Right renal pelvis (tissue), 4 donors: ENCODE data around the gene PRSS50. TPM values are rescaled to one million over a fixed set of nuclear protein-coding genes. Genes with fewer than 3 reads are reported as not detected.

Experiments used
- DNase-seq, 4 donors: peaks; one replicate each; pipeline ENCODE4 v3.0.0-alpha.2; 2013; ENCODE audit warnings: low read depth in 4 of 4, low spot score in 3 of 4, missing footprints in 1 of 4
- polyA plus RNA-seq, 4 donors: library from polyadenylated mRNA; unstranded; fragments of 120-200 nt; gene quantifications; one replicate each; pipeline ENCODE4 v1.2.1, GENCODE V29; 2013; ENCODE audit not compliant: insufficient read length in 4 of 4

The PRSS50 gene
- polyA plus RNA-seq, 4 donors, result 1.8 to 3.2 (median 2.3) TPM

GRCh38 chr3:46729038-46729437, 11.4 kb upstream of the PRSS50 start:
- DNase-seq, result no peak

GRCh38 chr3:46725621-46726314, 8.1 kb upstream of the PRSS50 start:
- no peak for DNase-seq

- no peak for DNase-seq
These were observed 6.8 kb upstream of the PRSS50 start for GRCh38 chr3:46724424-46724823.

- DNase-seq, result no peak
These were observed 4.8 kb upstream of the PRSS50 start for GRCh38 chr3:46722443-46722842.

GRCh38 chr3:46721009-46721408, 3.3 kb upstream of the PRSS50 start:
- DNase-seq, result no peak

- DNase-seq, result no peak
These were observed 2.1 kb upstream of the PRSS50 start for GRCh38 chr3:46719735-46720271.

- no peak for DNase-seq
These were observed 1.4 kb upstream of the PRSS50 start for GRCh38 chr3:46719044-46719565.

- no peak for DNase-seq
These were observed 918 bp downstream of the PRSS50 start for GRCh38 chr3:46716461-46717441.

- DNase-seq, result no peak
These were observed 2.0 kb downstream of the PRSS50 start for GRCh38 chr3:46715507-46716175.

- no peak for DNase-seq
These were observed 2.8 kb downstream of the PRSS50 start for GRCh38 chr3:46714728-46715506.

GRCh38 chr3:46713898-46714552, 3.6 kb downstream of the PRSS50 start:
- no peak for DNase-seq

GRCh38 chr3:46713050-46713897, 4.4 kb downstream of the PRSS50 start:
- DNase-seq, result no peak

- no peak for DNase-seq
These were observed 5.2 kb downstream of the PRSS50 start for GRCh38 chr3:46712191-46713049.

- no peak for DNase-seq
These were observed 5.9 kb downstream of the PRSS50 start for GRCh38 chr3:46711760-46712159.

- DNase-seq, result no peak
These were observed 6.4 kb downstream of the PRSS50 start for GRCh38 chr3:46711305-46711704.

- DNase-seq, result no peak
These were observed 6.9 kb downstream of the PRSS50 start for GRCh38 chr3:46710671-46711295.

GRCh38 chr3:46710229-46710628, 7.4 kb downstream of the PRSS50 start:
- no peak for DNase-seq
